IMR-90 (cell line): ENCODE results near the gene RPUSD2.

Experiments
- BHLHE40 ChIP-seq: fragments of 150-350 bp; IDR thresholded peaks from 2 replicates; pipeline ENCODE4 v1.6.1; 2016; ENCODE audit warnings: mild to moderate bottlenecking, low read depth, low read length
- CEBPB ChIP-seq: IDR thresholded peaks from 2 replicates; pipeline ENCODE4 v1.6.1; 2012; ENCODE audit warnings: low read depth, low read length, improper control_type of control experiment
- CTCF ChIP-seq: conservative IDR thresholded peaks from 2 replicates; pipeline ENCODE4 v1.5.1; 2012; ENCODE audit warnings: mild to moderate bottlenecking, low read depth, low read length, improper control_type of control experiment
- MAFK ChIP-seq: IDR thresholded peaks from 2 replicates; pipeline ENCODE4 v1.6.1; 2012; ENCODE audit warnings: low read depth, low read length, improper control_type of control experiment
- MXI1 ChIP-seq: IDR thresholded peaks from 2 replicates; pipeline ENCODE4 v1.6.1; 2012; ENCODE audit warnings: low read depth, mild to moderate bottlenecking, low read length, moderate library complexity, borderline replicate concordance
- POLR2A ChIP-seq: IDR thresholded peaks from 2 replicates; pipeline ENCODE4 v1.6.1; 2012; ENCODE audit warnings: mild to moderate bottlenecking, low read depth, low read length
- RAD21 ChIP-seq: IDR thresholded peaks from 2 replicates; pipeline ENCODE4 v1.6.1; 2012; ENCODE audit warnings: low read length, improper control_type of control experiment
- RCOR1 ChIP-seq: IDR thresholded peaks from 2 replicates; pipeline ENCODE4 v1.6.1; 2012; ENCODE audit warnings: mild to moderate bottlenecking, low read length, improper control_type of control experiment; ENCODE audit not compliant: insufficient replicate concordance
- RFX5 ChIP-seq: IDR thresholded peaks from 2 replicates; pipeline ENCODE4 v1.8.0; 2012; ENCODE audit warnings: low read depth, mild to moderate bottlenecking, low read length, moderate library complexity
- SMC3 ChIP-seq: fragments of 150-350 bp; IDR thresholded peaks from 2 replicates; pipeline ENCODE4 v1.6.1; 2016; ENCODE audit warnings: low read depth, mild to moderate bottlenecking, antibody characterized with exemption, low read length, moderate library complexity

GRCh38 chr15:40598672-40599071, 29.6 kb downstream of the RPUSD2 start:
- no peak for TF ChIP-seq CTCF
- TF ChIP-seq RFX5 = no peak
- TF ChIP-seq CEBPB = no peak
- TF ChIP-seq RCOR1 = no peak
- no peak for TF ChIP-seq POLR2A
- no peak for TF ChIP-seq MAFK
- TF ChIP-seq RAD21 = no peak
- no peak for TF ChIP-seq BHLHE40
- TF ChIP-seq SMC3 = no peak
- no peak for TF ChIP-seq MXI1
